ENCODE results near the gene KMT5C. TPM values are rescaled to one million over a fixed set of nuclear protein-coding genes. Genes with fewer than 3 reads are reported as not detected.

The KMT5C gene
- total RNA-seq, 1 experiment from 2014 or later: 5.2 TPM

- DNase-seq (ENCODE audit: low read depth, low spot score): no peak
- in situ Hi-C loops (cut with HindIII; ENCODE audit: low pct_unique_long_range_greater_than_20kb, low sequenced_read_pairs): no loop called here
These were observed 33.8 kb downstream of the KMT5C start for GRCh38 chr19:55373306-55373992.

GRCh38 chr19:55373993-55374757, 34.5 kb downstream of the KMT5C start:
- DNase-seq (ENCODE audit: low read depth, low spot score): no peak

GRCh38 chr19:55376241-55376933, 36.7 kb downstream of the KMT5C start, which contains the start of gene TMEM190:
TMEM190 (plus strand) TSS chr19:55376826; CDS start chr19:55376854, 28 bp downstream.
- in situ Hi-C loops (cut with HindIII; ENCODE audit: low pct_unique_long_range_greater_than_20kb, low sequenced_read_pairs): no loop called here
- DNase-seq (ENCODE audit: low read depth, low spot score): no peak

More at GRCh38 chr19:55373993-55374757, 34.5 kb downstream of the KMT5C start:
- in situ Hi-C loops (cut with HindIII; ENCODE audit: low pct_unique_long_range_greater_than_20kb, low sequenced_read_pairs): no loop called here

GRCh38 chr19:55377356-55378131, 37.9 kb downstream of the KMT5C start:
- in situ Hi-C loops (cut with HindIII; ENCODE audit: low pct_unique_long_range_greater_than_20kb, low sequenced_read_pairs): no loop called here
- DNase-seq (ENCODE audit: low read depth, low spot score): no peak

GRCh38 chr19:55379174-55379573, 39.5 kb downstream of the KMT5C start:
- in situ Hi-C loops (cut with HindIII; ENCODE audit: low pct_unique_long_range_greater_than_20kb, low sequenced_read_pairs): no loop called here
- no peak for DNase-seq (ENCODE audit: low read depth, low spot score)

- no peak for DNase-seq (ENCODE audit: low read depth, low spot score)
- in situ Hi-C loops (cut with HindIII; ENCODE audit: low pct_unique_long_range_greater_than_20kb, low sequenced_read_pairs): no loop called here
These were observed 42.3 kb downstream of the KMT5C start for GRCh38 chr19:55382013-55382412.

- DNase-seq (ENCODE audit: low read depth, low spot score): no peak
- in situ Hi-C loops (cut with HindIII; ENCODE audit: low pct_unique_long_range_greater_than_20kb, low sequenced_read_pairs): no loop called here
These were observed 42.9 kb downstream of the KMT5C start for GRCh38 chr19:55382522-55383054.

GRCh38 chr19:55383279-55384130, 43.8 kb downstream of the KMT5C start:
- in situ Hi-C loops (cut with HindIII; ENCODE audit: low pct_unique_long_range_greater_than_20kb, low sequenced_read_pairs): no loop called here
- DNase-seq (ENCODE audit: low read depth, low spot score): no peak

- DNase-seq (ENCODE audit: low read depth, low spot score): no peak
- in situ Hi-C loops (cut with HindIII; ENCODE audit: low pct_unique_long_range_greater_than_20kb, low sequenced_read_pairs): no loop called here
These were observed 44.6 kb downstream of the KMT5C start, which contains the start of gene TMEM238 for GRCh38 chr19:55384131-55384919. TMEM238 (minus strand) TSS chr19:55384292; CDS start chr19:55384259, 33 bp downstream.

- DNase-seq (ENCODE audit: low read depth, low spot score): peak; percentile 95
- in situ Hi-C loops (cut with HindIII; ENCODE audit: low pct_unique_long_range_greater_than_20kb, low sequenced_read_pairs): no loop called here
These were observed 45.4 kb downstream of the KMT5C start for GRCh38 chr19:55384920-55385723.

GRCh38 chr19:55385724-55386492, 46.2 kb downstream of the KMT5C start, which contains the start of gene RPL28:
RPL28 (plus strand) TSS chr19:55385932; CDS start chr19:55386358, 426 bp downstream.
- in situ Hi-C loops (cut with HindIII; ENCODE audit: low pct_unique_long_range_greater_than_20kb, low sequenced_read_pairs): no loop called here
- peak; percentile 98 for DNase-seq (ENCODE audit: low read depth, low spot score)

- in situ Hi-C loops (cut with HindIII; ENCODE audit: low pct_unique_long_range_greater_than_20kb, low sequenced_read_pairs): no loop called here
- DNase-seq (ENCODE audit: low read depth, low spot score): no peak
These were observed 46.9 kb downstream of the KMT5C start for GRCh38 chr19:55386493-55386971.

- in situ Hi-C loops (cut with HindIII; ENCODE audit: low pct_unique_long_range_greater_than_20kb, low sequenced_read_pairs): no loop called here
- no peak for DNase-seq (ENCODE audit: low read depth, low spot score)
These were observed 48.2 kb downstream of the KMT5C start for GRCh38 chr19:55387736-55388497.

Measured in SK-MEL-5 (cell line).